ENCODE measurements around the gene INTS6L. TPM values are rescaled to one million over a fixed set of nuclear protein-coding genes. Genes with fewer than 3 reads are reported as not detected.

Gene INTS6L
- total and polyA plus RNA-seq, 2 of the 8 experiments (the other 6 are each of a cell fraction or from before 2014, with no cell fraction given), result 4.1 to 5.2 TPM

DNA sequence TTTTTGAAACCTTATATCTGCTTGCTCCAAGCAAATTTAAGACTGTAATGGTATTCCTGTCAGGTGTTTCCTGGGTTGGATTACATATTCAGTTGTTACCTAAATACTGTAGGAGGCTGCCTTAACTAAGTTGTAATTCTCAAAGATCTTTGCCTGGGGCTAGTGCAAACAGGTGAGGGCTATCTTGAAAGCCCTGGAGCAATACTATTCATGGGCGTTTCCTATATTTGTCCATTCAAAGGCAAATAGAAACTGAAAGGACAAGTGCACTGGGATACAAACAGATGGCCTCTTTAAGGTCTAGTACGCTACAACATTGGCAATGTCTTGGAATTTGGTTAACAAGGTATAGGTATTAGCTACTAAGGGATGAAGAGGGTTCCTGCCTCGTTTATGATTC lies 108.9 kb downstream of the INTS6L start:
- H3K4me3 ChIP-seq (ENCODE audit: extremely low read depth in 1 of 4, insufficient read depth in 2 of 4, low read depth in 3 of 4, low read length in 4 of 4), result no peak overlapping the region
- POLR2A ChIA-PET (ENCODE audit: partially characterized antibody), result no interaction called here
- H4K91ac ChIP-seq (replicated peaks; ENCODE audit: insufficient read length, low read length), result no peak overlapping the region
- no peaks in the 10 kb centered on the region for H3K4me1 ChIP-seq (replicated peaks in 1 of 4; ENCODE audit: control insufficient read depth in 3 of 4, insufficient read depth in 4 of 4, low read length in 3 of 4)
- H3K23ac ChIP-seq (ENCODE audit: insufficient read length), result no peak overlapping the region
- H3K4ac ChIP-seq (replicated peaks; ENCODE audit: insufficient read length, low read depth, low read length), result no peak overlapping the region
- no peak overlapping the region for H2BK15ac ChIP-seq (ENCODE audit: low read length)
- H3K79me1 ChIP-seq (ENCODE audit: low read depth, low read length), result no peaks in the 10 kb centered on the region
- FAIRE-seq (no peak), DNase-seq (ENCODE audit: low read depth in 1 of 2, low spot score in 2 of 2) (no peak)
- no peak overlapping the region for H2BK12ac ChIP-seq (ENCODE audit: low read depth, low read length)
- H4K8ac ChIP-seq (ENCODE audit: extremely low read depth, insufficient read depth, low read length), result no peak overlapping the region
- no peak overlapping the region for H3K56ac ChIP-seq (replicated peaks; ENCODE audit: insufficient read length, low read depth, low read length)
- H2AK5ac ChIP-seq (ENCODE audit: low read depth, low read length), result no peak overlapping the region
- H3K23me2 ChIP-seq (ENCODE audit: low read depth, low read length), result no peaks in the 10 kb centered on the region
- H3K27ac ChIP-seq (ENCODE audit: low read depth, low read length), result no peak overlapping the region
- no peak overlapping the region for H3K14ac ChIP-seq (ENCODE audit: insufficient read length)
- H2BK120ac ChIP-seq (replicated peaks; ENCODE audit: low read depth, low read length), result no peak overlapping the region
- no peak overlapping the region for H3K4me2 ChIP-seq (ENCODE audit: insufficient read depth in 1 of 2, low read depth in 2 of 2, low read length in 2 of 2)
- H3K79me2 ChIP-seq (ENCODE audit: control insufficient read depth in 1 of 2, insufficient read depth in 2 of 2, low read length in 2 of 2), result no peaks in the 10 kb centered on the region
- 76% methylated on average over 3 of the region's 3 CpGs; no CpG with 5 or more reads in 1 of the 2 experiments for WGBS, 2 experiments (ENCODE audit: extremely low coverage in 1 of 2, insufficient coverage in 1 of 2, insufficient read length in 1 of 2, insufficient replicate concordance in 2 of 2, low coverage in 1 of 2, low lambda C conversion rate in 2 of 2, missing lambda C conversion rate in 1 of 2)
- H2BK20ac ChIP-seq (ENCODE audit: low read length), result no peak overlapping the region
- H2BK5ac ChIP-seq (ENCODE audit: low read depth, low read length), result no peak overlapping the region
- no peaks in the 10 kb centered on the region for H3K27me3 ChIP-seq (replicated peaks in 1 of 4; ENCODE audit: control insufficient read depth in 3 of 4, extremely low read depth in 1 of 4, insufficient read depth in 3 of 4, low read length in 3 of 4)
- CTCF ChIA-PET (ENCODE audit: partially characterized antibody), result no interaction called here
- no peaks in the 10 kb centered on the region for H4K20me1 ChIP-seq (replicated peaks in 1 of 2; ENCODE audit: control insufficient read depth in 1 of 2, insufficient read depth in 2 of 2, low read length in 2 of 2)
- no peak overlapping the region for H3K18ac ChIP-seq (ENCODE audit: extremely low read depth, low read length)
- no peak overlapping the region for H4K5ac ChIP-seq (ENCODE audit: insufficient read length, low read depth, low read length)
- H3K9ac ChIP-seq (replicated peaks in 1 of 4; ENCODE audit: extremely low read depth in 1 of 4, low read depth in 3 of 4, low read length in 3 of 4), result no peak overlapping the region
- H2AFZ ChIP-seq (ENCODE audit: low read length), result no peak overlapping the region
- H3K36me3 ChIP-seq (ENCODE audit: control insufficient read depth in 2 of 4, insufficient read depth in 4 of 4, low read length in 3 of 4), result no peaks in the 10 kb centered on the region
- H3K9me3 ChIP-seq (ENCODE audit: insufficient read depth in 2 of 2, low read depth in 1 of 2, low read length in 1 of 2), result peaks cover 5 to 13% of the 10 kb centered on the region in 2 experiments; a peak in 3 of 4 replicates
- no peak for TF ChIP-seq JUND (IDR thresholded peaks at IDR 0.05; ENCODE audit: low read length)
